22Rv1 (cell line): ENCODE results near the gene BORCS5.

Experiments
- H3K27ac ChIP-seq: fragments of 450-650 bp; 2 replicates; pipeline ENCODE4 v1.5.1; 2017
- CTCF ChIP-seq: fragments of 450-650 bp; IDR thresholded peaks from 2 replicates; pipeline ENCODE4 v1.5.1; 2017; ENCODE audit warnings: mild to moderate bottlenecking
- ZFX ChIP-seq: fragments of 450-650 bp; IDR thresholded peaks from 2 replicates; pipeline ENCODE4 v1.6.1; 2017; ENCODE audit warnings: antibody characterized with exemption, borderline replicate concordance

The BORCS5 gene

GRCh38 chr12:12486661-12487240, 129.9 kb downstream of the BORCS5 start:
- TF ChIP-seq CTCF (no peak), ZFX (no peak)
- H3K27ac ChIP-seq = peak overlapping the region; percentile 39; the same call in 1 of the 2 replicates

GRCh38 chr12:12487490-12487889, 130.6 kb downstream of the BORCS5 start:
- no peak for TF ChIP-seq CTCF
- no peak for TF ChIP-seq ZFX
- H3K27ac ChIP-seq = peak overlapping the region; percentile 39; the same call in 1 of the 2 replicates

GRCh38 chr12:12488296-12488695, 131.4 kb downstream of the BORCS5 start:
- TF ChIP-seq CTCF (no peak), ZFX (no peak)
- peak overlapping the region; percentile 39 for H3K27ac ChIP-seq

- H3K27ac ChIP-seq = peak overlapping the region; percentile 39
- TF ChIP-seq ZFX (no peak), CTCF (no peak)
These were observed 132.1 kb downstream of the BORCS5 start for GRCh38 chr12:12488823-12489550.

- TF ChIP-seq ZFX (no peak), CTCF (no peak)
- H3K27ac ChIP-seq = peak overlapping the region; percentile 29
These were observed 134.7 kb downstream of the BORCS5 start for GRCh38 chr12:12491606-12492005.

- TF ChIP-seq ZFX = no peak
- no peak for TF ChIP-seq CTCF
- peak overlapping the region; percentile 29; the same call in 1 of the 2 replicates for H3K27ac ChIP-seq
These were observed 135.7 kb downstream of the BORCS5 start for GRCh38 chr12:12492547-12492946.

- TF ChIP-seq CTCF = no peak
- TF ChIP-seq ZFX = no peak
- no peak overlapping the region for H3K27ac ChIP-seq
These were observed 138.7 kb downstream of the BORCS5 start for GRCh38 chr12:12495536-12495935.
